Left colon (tissue), 2 donors: Measurements from ENCODE around the gene IFI27L2. TPM values are rescaled to one million over a fixed set of nuclear protein-coding genes. Genes with fewer than 3 reads are reported as not detected.

ENCODE experiments used
- ATAC-seq: fragments of 200-7000 bp; cut with Tn5 transposase; one replicate; pipeline ENCODE4 v1.9.1; 2020; ENCODE audit warnings: mild to moderate bottlenecking, moderate library complexity
- DNase-seq, 2 donors: peaks; one replicate each; pipeline ENCODE4 v3.0.0-alpha.2; 2020
- intact Hi-C, 2 donors: fragments of 100-400 bp; cut with DNase I in 1 of 2; cut with micrococcal nuclease in 1 of 2; formaldehyde crosslinking; loops; one replicate each; pipeline versions ENCODE4 v1.11.2 to v1.14.0; 2022; cut with DNase I, micrococcal nuclease
- total RNA-seq, 2 donors: library from RNA; stranded (reverse); fragmentation: NEBNext Ultra II Directional; extraction: Animal tissue kit (Norgen Biotek cat#: 25700); gene quantifications; one replicate each; pipeline ENCODE4 v1.2.1, GENCODE V29; 2021
- donor health status: DM: no; HTN: no; CAD: no.
- donor health status: DM: yes; HTN: yes; CAD: no.

The IFI27L2 gene
- total RNA-seq, 2 donors from 2014 or later, result 32.3 to 39.3 TPM

DNA sequence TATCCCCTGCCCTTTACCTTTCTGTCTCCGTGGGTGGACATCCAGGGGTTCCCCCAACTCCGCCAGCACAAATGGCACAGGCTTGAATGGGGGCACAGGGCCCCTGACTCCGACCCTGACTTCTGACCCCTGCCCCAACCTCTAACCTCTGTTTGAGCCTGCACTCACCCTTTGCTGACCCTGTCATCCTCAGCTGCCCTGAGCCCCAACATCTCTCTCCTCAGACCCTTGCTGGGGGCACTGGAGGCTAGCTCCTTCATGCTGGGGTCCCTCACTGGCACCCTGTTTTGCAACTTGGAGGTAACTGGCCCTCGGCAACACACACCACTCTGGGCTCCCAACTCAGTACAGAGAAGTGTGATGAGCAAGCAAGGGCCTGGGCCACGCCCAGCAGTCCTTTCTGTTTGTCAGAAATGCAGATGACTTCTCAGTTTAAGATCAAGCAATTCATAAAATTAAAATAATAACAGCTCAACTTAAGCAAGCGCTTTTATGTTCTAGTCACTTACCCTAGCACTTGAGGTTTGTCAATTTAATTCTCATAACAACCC lies 16.8 kb downstream of the IFI27L2 start:
- intact Hi-C loops, result no loop called here
- DNase-seq, result peak in 1 of 2 donors; percentile 46
- peak; percentile 22 for ATAC-seq

GRCh38 chr14:94111276-94112095 lies 17.9 kb downstream of the IFI27L2 start:
- no peak for ATAC-seq
- DNase-seq, result peak in 1 of 2 donors; percentile 22
- intact Hi-C loops, result no loop called here

DNA sequence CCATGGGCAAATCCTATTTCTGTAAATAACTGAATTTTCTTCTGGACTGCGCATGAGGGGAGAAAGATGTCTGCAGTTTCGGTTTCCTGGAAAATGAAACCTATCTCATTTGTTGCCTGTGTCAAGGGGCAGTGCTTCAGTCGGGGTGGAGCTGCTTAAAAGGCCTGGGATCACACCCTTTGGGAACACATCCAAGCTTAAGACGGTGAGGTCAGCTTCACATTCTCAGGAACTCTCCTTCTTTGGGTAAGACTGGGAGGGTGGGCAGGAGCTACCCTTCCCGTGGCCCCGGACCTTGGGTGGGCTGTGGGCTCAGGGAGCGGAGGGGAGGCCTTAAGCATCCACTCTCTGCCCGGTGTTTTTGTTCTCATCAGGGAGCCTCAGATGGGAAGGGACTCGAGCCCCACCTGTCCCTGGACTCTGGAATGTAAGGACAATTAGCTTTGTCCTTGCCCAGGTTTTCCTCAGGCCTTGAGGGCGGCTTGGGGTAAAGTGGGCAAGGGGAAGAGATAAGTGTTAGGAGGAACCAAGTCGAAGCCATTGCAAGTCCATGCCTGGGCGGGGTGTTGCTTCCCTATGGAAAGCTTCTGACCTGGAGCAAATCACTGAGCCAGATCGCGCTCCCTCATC lies 18.7 kb downstream of the IFI27L2 start, which contains the start of gene IFI27:
TSS of gene IFI27 (plus strand) at position 185 of the 630 bp plus-strand sequence.
- intact Hi-C loops, result no loop called here
- ATAC-seq (peak; percentile 75), DNase-seq (peak; percentile 70 to 86)

GRCh38 chr14:94109915-94110250 lies 19.5 kb downstream of the IFI27L2 start:
- intact Hi-C loops, result no loop called here
- DNase-seq, result no peak

GRCh38 chr14:94104731-94105130 lies 24.7 kb downstream of the IFI27L2 start:
- ATAC-seq (no peak), DNase-seq (no peak)
- intact Hi-C loops, result no loop called here

More at GRCh38 chr14:94109915-94110250, 19.5 kb downstream of the IFI27L2 start:
- no peak for ATAC-seq

- DNase-seq (no peak), ATAC-seq (no peak)
- intact Hi-C loops, result no loop called here
Measured at GRCh38 chr14:94103554-94104150, 25.8 kb downstream of the IFI27L2 start.

DNA sequence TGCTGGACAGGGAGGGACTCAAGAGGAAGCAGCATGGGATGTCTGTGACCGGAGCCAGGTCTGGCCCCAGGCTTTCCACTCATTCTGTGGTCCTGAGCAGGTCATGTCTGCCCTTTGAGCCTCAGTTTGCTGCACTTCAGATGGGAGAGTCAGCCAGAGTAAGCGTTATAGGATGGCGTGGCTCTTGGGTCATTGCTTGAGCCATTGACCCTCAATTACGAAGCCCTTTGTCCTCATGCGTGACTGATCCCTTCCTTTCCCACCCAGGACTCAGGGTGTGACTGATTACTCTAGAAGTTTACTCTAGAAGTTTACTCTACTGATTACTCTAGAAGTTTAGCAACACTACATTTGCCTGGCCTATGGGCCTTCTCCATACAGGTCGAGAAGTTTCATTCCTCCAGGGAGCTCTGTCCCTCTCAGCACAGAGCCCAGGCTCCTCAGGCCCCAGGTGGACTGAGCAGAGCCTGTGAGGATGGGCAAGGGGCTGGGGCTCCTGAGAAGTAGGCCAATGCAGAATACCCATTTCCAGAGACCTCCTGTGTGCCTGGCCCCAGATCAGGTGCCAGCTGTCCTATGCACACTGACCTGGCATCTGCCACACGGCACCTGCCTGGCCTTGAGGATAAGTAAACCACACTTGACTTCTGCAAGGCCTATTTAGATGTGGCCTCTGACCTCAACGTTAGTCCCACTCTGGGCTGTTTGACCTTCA lies 26.5 kb downstream of the IFI27L2 start:
- ATAC-seq (peak; percentile 91), DNase-seq (peak in 1 of 2 donors; percentile 20)
- intact Hi-C loops, result no loop called here

GRCh38 chr14:94101748-94102147 lies 27.7 kb downstream of the IFI27L2 start:
- intact Hi-C loops, result no loop called here
- DNase-seq, result no peak
- no peak for ATAC-seq

DNA sequence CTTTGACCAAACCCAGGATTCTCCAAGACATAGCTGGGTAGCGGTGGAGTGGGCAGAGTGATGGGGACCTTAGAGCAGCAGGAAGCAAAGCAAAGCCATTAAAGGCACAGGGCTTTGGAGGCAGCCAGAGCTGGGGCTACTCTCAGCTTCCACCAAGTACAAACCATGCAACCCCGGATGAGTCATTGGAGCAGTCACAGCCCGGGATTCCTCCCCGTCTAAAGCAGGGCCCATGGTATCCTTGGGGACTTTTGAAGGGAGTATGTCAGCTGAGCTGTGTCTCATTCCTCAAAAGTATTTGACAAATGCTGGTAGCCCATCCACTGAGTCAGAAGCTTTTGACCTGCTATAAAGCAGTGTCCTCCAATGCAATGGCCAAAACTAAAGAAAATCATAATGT lies 28.6 kb downstream of the IFI27L2 start:
- no peak for DNase-seq
- intact Hi-C loops, result no loop called here
- no peak for ATAC-seq

DNA sequence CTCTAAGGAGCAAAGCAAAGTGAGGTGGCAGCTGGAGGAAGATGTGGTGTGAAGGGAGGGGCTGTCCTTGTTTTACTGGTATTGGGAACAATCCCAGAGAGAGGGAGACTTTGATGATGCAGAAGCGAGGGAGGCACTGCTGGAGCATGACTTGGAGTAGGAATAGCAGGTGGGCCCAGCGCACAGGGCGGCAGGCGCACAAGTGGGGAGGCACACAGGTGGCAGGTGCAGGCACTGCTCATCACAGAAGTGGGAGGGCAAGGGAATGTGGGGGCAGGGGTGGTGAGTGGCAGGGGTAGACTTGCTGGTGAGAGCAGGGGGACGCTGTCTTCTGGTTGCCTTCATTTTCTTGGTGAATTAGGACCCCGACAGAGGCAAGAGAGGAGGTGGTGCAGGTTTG lies 30.4 kb downstream of the IFI27L2 start:
- DNase-seq (no peak), ATAC-seq (no peak)
- intact Hi-C loops, result no loop called here

DNA sequence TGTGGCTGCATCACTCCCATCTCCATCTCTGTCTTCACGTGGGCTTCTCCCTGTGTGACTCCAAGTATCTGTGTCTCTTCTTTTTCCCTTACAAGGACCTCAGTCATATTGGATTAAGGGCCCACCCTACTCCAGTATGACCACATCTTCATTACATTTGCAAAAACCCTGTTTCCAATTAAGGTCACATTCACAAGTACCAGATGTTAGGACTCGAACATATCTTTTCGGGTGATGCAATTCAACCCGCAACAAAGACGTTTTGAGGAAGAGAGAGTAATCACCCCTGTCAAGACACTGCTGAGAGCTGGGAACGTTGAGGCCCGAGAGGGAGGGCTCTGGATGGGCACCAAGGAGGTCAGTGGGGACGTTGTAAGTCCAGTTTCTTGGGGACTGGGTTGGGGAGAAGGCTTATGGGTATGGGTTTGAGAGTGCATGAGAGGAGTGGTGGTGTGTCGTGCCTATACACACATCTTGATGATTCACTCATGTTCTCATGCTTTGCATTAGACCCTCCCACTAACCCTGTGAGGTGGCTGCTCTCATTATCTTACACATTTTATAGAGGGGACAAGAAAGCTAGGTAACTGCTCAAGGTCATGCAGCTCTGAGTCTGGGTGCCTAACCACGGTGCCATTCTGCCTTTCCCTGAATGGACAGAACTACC lies 30.9 kb downstream of the IFI27L2 start:
- no peak for DNase-seq
- no peak for ATAC-seq
- intact Hi-C loops, result no loop called here

DNA sequence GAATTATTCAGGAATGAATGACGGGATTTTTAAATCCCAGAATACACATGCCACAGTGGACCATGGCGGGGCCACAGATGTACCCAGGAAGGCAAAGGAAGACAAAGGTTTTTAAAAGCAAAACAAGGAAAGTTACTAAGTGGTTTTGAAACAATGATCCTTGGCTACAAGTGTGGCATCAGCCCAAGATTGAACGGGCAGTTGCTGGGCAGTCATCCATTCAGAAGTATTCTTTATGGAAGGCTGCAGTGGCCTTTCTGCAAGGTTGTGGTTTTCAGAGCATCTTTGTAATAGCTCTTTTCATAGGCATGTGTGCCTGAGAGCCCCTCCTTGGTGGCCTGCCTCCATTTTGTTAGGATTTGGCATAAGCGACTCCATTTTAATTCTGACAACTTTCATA lies 32.3 kb downstream of the IFI27L2 start:
- ATAC-seq (no peak), DNase-seq (no peak)
- intact Hi-C loops, result no loop called here

- ATAC-seq (no peak), DNase-seq (no peak)
- intact Hi-C loops, result no loop called here
Measured at GRCh38 chr14:94093418-94093817, 36.0 kb downstream of the IFI27L2 start.

DNA sequence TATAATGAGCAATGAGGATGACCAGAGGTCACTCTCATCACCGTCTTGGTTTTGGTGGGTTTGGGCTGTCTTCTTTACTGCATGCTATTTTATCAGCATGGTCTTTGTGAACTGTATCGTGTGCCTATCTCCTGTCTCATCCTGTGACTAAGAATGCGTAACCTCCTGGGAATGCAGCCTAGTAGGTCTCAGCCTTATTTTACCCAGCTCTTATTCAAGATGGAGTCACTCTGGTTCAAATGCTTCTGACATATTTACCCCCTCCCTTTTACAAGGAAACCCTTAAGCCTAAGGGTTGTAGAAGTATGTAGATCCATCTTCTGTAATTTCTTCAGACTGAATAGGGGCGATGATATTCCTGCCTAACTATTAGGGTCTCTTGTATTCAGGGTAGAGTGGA lies 39.9 kb downstream of the IFI27L2 start:
- DNase-seq (no peak), ATAC-seq (no peak)
- intact Hi-C loops, result no loop called here

- DNase-seq (no peak), ATAC-seq (no peak)
- intact Hi-C loops, result no loop called here
Measured at GRCh38 chr14:94088516-94088915, 40.9 kb downstream of the IFI27L2 start.

DNA sequence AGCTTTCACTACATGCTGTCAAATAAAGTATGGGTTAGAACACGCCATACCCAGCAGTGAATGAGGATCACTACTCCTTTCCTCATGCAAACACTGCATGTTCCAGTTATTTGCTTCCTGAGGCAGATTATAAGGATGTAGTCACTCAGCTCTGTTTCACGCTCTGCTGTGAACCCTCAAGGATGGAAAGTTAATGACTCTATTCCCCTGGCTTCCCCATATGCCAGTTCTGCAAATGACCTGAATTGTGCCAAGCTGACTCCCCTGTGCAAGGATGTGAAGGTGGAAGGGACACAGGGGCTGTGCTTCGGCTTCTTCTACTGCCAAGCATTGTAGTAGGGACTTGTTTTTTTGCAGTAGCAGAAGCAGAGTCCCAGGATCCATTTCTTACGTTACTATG lies 41.5 kb downstream of the IFI27L2 start:
- no peak for ATAC-seq
- intact Hi-C loops, result no loop called here

GRCh38 chr14:94081386-94081820 lies 48.0 kb downstream of the IFI27L2 start:
- intact Hi-C loops, result no loop called here
- ATAC-seq (peak; percentile 53), DNase-seq (no peak)

More for the DNA sequence above, 41.5 kb downstream of the IFI27L2 start:
- DNase-seq, result no peak

GRCh38 chr14:94080621-94081385 lies 48.6 kb downstream of the IFI27L2 start, which contains the start of the genes DDX24 and IFI27L1:
TSS of gene DDX24 (minus strand) at chr14:94081202. CDS start at chr14:94079742, 1,460 bp downstream.
TSS of gene IFI27L1 (plus strand) at chr14:94081310. CDS start at chr14:94096938, 15,628 bp downstream.
- intact Hi-C loops, result no loop called here
- ATAC-seq, result peak; percentile 99
- DNase-seq, result peak; percentile 97 to 98
